Measurements from ENCODE around the gene VIPR2. TPM values are rescaled to one million over a fixed set of nuclear protein-coding genes. Genes with fewer than 3 reads are reported as not detected.

The VIPR2 gene
- total RNA-seq, 4 donors from 2014 or later, result 0.38 to 2.4 (median 0.56) TPM

DNA sequence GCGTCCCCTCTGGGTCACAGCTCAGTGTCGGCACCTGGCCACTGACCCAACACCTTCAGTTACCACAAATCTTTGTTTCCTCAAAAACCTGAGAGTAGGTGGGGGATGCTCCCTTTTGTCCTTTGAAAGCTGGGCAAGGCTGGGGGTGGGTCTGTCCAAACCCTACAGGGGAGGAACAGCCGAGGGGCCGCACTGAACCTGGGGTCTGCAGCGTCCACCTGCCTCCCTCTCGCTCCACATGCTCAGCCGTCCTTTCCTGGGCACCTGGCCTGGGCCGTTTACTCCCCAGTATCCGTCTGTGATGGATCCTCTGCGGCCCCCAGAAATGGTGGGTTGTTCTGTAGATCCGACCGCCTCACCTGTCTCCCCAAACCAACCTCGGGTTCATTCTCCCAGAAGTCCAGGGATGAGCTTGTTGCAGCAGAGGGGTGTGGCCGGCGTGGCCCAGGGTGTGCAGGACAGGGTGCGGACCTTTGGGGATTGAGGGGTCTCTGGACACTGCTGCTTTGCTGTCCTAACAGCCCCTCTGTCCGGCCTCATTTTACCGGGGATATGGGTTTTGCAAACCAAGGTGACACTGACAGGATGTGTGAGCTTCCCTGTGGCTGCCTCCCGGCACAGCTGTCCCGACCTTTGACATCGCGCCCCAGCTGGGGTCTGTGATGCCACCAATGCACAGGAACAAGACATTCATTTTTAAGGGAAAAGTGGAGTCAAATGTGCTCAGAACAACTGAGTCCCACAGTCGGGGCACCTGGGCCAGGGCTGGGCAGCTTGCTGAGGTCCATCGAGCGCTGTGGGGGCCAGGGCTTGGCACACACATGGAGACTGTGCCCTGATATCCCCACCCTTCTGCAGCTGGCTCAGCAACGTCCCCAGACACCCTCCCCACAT lies 115.9 kb downstream of the VIPR2 start:
- TF ChIP-seq, protein P1, sequence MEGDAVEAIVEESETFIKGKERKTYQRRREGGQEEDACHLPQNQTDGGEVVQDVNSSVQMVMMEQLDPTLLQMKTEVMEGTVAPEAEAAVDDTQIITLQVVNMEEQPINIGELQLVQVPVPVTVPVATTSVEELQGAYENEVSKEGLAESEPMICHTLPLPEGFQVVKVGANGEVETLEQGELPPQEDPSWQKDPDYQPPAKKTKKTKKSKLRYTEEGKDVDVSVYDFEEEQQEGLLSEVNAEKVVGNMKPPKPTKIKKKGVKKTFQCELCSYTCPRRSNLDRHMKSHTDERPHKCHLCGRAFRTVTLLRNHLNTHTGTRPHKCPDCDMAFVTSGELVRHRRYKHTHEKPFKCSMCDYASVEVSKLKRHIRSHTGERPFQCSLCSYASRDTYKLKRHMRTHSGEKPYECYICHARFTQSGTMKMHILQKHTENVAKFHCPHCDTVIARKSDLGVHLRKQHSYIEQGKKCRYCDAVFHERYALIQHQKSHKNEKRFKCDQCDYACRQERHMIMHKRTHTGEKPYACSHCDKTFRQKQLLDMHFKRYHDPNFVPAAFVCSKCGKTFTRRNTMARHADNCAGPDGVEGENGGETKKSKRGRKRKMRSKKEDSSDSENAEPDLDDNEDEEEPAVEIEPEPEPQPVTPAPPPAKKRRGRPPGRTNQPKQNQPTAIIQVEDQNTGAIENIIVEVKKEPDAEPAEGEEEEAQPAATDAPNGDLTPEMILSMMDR (IDR thresholded peaks at IDR 0.05; ENCODE audit: low read depth), result no peak

DNA sequence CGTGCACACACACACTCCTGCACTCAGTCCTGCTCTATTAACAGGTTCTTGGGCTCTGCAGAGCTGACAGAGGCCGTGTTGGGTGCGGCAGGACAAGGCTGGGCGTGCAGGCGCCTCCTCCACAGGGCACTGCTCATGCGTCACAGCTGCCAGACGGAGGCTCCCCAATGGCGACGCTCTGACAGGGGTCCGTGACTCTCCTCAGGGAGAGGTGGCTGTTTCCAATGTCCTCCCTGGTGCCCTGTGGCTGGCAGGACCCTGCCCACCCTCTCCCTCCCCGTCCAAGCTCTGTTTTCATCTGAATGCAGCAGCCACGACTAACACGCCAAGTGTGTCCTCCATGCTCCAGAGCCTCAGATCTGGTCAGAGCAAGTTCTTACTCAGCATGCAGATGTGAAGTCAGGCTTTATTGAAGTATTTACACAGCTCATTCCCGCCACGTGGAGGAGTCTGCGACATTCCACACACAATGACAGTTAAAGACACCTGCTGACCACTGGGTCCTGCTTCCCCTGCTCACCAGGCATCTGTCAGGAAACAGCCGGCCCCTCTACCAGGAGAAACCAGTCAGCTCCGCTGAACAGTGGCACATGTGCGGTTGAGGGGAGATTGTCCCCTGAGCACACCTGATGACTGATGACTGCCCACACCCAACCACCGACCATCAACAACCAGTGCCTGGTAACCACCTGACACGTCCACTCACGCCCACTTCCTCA lies 116.7 kb downstream of the VIPR2 start:
- TF ChIP-seq, protein P1 (IDR thresholded peaks at IDR 0.05; ENCODE audit: low read depth), result no peak

DNA sequence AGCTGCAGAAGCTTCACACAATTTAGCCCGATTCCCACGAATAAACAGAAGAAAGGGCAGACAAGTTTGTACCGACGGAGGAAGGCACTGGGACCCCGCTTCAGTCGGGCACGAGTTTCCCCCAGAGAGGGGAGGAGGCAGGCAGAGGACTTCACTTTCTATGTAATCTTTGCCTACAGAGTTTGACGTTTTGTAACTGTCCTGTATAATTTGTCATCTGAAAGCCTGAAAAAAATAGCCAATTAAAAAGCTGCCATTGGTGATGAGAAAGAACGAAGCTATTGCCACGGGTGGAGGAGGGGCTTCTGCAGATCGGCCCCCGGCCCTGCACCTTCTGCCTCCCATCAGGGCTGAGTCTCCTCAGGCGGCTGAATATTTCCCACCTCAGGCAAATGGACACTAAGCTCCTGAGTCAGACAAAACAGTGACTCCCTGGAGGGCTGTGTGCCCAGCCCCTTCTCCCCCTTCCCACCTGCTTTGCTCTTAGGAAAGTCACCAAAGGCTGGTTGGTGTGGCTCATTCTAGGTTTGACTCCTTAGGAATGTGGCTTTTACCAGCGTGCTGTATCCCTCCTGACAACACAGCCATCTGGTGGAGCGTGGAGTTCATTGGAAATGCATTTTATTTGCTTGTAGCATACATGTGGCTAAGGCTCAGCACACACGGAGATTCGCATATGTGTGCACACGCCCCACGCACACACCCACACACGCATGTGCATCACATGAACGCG lies 117.4 kb downstream of the VIPR2 start:
- TF ChIP-seq, protein P1 (IDR thresholded peaks at IDR 0.05; ENCODE audit: low read depth), result no peak

DNA sequence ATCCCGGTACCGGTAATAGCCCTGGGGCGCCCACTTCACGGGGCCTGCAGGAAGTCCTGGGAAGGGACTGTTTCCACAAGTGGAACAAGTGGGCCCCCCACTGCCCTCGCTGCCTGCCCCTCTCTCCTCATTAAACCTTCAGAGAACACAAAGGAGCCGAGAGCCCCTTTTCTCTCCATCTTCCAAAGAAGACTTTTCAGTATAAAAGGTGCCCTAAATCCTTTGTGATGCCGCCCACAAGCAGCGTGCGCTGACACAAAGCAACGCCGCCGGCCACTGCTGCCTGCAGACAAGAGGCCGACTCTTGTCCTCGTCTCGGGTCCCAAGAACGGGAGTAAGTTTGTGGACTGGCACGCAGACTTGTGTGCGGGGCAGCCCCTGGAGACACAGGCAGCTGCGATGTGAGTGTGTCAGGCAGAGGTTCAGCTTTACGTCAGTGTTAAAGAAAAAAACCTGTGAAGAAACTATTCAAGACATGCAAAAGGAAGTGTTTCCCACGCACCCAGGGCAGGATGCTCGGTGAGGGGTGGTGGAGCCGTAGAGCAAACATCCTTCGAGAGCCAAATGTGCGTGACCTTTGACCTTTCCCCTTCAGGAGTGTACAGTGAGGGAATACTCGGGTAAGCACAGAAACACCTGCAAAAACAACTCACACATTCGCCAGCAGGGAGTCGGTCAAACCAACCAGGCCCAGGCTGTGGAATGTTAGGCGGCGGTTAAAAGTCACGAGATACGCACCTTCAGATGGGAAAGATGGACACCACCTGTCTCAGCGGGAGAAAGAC lies 118.2 kb downstream of the VIPR2 start:
- TF ChIP-seq, protein P1 (IDR thresholded peaks at IDR 0.05; ENCODE audit: low read depth), result no peak

DNA sequence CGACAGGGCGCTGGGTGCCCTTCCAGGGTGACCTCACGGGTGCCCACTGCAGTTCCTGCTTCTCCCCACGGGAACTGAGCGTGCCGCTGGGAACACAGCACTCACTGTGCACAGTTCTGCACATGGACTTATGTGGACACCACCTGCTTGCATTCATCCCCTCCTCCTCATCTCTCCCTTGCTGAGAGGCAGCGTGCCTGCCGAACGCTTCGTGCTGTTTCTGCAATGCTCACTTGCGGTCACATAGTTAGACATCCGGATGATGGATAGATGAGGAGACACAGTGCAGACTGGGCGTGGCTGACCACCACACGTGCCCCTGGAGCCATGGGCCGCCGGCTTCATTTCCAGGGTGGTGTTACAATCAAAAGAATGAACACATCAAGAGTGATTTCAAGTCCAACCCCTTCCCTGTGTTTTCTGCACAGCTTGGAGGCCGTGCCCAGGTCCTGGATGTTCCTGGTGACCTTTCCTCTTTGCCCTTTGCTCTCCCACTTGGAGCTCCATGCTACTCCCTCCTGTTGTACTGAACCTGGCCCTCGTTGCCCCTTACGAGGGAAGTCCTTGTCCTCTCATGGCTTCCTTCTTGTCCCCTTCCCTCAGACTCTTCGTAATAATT lies 119.4 kb downstream of the VIPR2 start:
- TF ChIP-seq, protein P1 (IDR thresholded peaks at IDR 0.05; ENCODE audit: low read depth), result no peak

DNA sequence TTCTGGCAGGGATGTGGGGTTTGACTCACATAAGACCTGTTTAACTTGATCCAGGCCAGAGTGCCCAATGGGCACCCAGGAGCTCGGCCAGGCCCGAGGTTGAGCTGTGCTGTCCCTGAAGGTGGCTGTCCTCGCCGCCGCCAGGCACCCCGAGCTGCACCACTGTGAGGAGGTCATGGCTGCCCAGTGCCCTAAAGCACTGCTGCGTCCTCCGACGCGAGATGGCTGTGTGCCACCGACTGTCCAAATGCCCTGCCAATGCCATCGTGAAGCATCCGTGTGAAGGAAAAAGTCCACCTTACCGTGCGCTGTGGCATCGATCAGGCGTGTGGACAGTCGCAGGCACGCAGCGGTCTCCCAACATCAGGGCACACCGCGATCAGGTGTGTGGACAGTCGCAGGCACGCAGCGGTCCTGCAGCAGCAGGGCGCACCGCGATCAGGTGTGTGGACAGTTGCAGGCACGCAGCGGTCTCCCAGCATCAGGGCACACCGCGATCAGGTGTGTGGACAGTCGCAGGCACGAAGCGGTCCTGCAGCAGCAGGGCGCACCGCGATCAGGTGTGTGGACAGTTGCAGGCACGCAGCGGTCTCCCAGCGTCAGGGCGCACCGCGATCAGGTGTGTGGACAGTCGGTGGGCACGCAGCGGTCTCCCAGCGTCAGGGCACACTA lies 120.3 kb downstream of the VIPR2 start:
- TF ChIP-seq, protein P1 (IDR thresholded peaks at IDR 0.05; ENCODE audit: low read depth), result no peak

All from subcutaneous adipose tissue (tissue), 4 donors.